ENCODE data around the gene NPR2.
A peak's percentile ranks its signal among the peaks of the same experiment; 100 is the strongest.

NPR2 gene

DNA sequence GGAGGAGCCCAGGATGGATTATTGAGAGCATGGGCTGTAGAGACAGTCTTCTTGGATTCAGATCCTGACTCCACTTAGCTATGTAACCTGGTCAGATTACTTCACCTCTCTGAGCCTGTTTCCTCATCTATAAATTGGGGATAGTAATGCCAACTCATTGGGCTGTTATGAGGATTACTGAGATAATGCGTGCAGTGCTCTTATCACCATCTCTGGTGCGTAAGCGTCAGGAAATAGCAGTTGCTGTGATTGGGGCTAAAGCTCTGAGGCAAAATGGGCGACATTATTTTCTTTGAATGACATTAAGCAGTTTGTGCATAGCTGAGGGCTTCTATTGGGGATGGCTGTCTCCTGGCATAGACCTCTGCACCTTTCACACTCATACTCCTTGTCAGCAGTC is 36.3 kb upstream of the NPR2 start:
- Histone ChIP-seq H2AFZ (ENCODE audit: low read depth, low read length) (no peak overlapping the region), H3K4me2 (ENCODE audit: insufficient read depth, low read length) (peak overlapping the region; percentile 94), H4K20me1 (ENCODE audit: insufficient read depth, low read length) (no peaks in the 10 kb centered on the region), H3K79me2 (ENCODE audit: insufficient read depth, low read length) (peaks cover 33% of the 10 kb centered on the region), H3K9ac (ENCODE audit: low read depth, low read length) (peak overlapping the region; percentile 83; the same call in 1 of the 2 replicates), H3K27me3 (ENCODE audit: insufficient read depth, low read length, poor library complexity) (no peaks in the 10 kb centered on the region), H3K4me3 (ENCODE audit: low read depth in 1 of 2, low read length in 2 of 2) (no peak overlapping the region), H3K9me3 (ENCODE audit: insufficient read depth, low read length, severe bottlenecking) (no peaks in the 10 kb centered on the region), H3K4me1 (ENCODE audit: insufficient read depth, low read length) (peaks cover 41% of the 10 kb centered on the region), H3K36me3 (ENCODE audit: insufficient read depth, low read length) (peaks cover 11% of the 10 kb centered on the region), H3K27ac (ENCODE audit: low read length) (peak overlapping the region; percentile 76; the same call in 1 of the 2 replicates)
- ATAC-seq (ENCODE audit: insufficient read depth, low read depth): no peak
- no peak for DNase-seq
- no peak for TF ChIP-seq EZH2 (IDR thresholded peaks at IDR 0.05; ENCODE audit: borderline replicate concordance, low read depth, low read length, severe bottlenecking)
- TF ChIP-seq, protein P1, sequence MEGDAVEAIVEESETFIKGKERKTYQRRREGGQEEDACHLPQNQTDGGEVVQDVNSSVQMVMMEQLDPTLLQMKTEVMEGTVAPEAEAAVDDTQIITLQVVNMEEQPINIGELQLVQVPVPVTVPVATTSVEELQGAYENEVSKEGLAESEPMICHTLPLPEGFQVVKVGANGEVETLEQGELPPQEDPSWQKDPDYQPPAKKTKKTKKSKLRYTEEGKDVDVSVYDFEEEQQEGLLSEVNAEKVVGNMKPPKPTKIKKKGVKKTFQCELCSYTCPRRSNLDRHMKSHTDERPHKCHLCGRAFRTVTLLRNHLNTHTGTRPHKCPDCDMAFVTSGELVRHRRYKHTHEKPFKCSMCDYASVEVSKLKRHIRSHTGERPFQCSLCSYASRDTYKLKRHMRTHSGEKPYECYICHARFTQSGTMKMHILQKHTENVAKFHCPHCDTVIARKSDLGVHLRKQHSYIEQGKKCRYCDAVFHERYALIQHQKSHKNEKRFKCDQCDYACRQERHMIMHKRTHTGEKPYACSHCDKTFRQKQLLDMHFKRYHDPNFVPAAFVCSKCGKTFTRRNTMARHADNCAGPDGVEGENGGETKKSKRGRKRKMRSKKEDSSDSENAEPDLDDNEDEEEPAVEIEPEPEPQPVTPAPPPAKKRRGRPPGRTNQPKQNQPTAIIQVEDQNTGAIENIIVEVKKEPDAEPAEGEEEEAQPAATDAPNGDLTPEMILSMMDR (IDR thresholded peaks at IDR 0.05; ENCODE audit: borderline replicate concordance, extremely low read depth, low read length, poor library complexity, severe bottlenecking): no peak

DNA sequence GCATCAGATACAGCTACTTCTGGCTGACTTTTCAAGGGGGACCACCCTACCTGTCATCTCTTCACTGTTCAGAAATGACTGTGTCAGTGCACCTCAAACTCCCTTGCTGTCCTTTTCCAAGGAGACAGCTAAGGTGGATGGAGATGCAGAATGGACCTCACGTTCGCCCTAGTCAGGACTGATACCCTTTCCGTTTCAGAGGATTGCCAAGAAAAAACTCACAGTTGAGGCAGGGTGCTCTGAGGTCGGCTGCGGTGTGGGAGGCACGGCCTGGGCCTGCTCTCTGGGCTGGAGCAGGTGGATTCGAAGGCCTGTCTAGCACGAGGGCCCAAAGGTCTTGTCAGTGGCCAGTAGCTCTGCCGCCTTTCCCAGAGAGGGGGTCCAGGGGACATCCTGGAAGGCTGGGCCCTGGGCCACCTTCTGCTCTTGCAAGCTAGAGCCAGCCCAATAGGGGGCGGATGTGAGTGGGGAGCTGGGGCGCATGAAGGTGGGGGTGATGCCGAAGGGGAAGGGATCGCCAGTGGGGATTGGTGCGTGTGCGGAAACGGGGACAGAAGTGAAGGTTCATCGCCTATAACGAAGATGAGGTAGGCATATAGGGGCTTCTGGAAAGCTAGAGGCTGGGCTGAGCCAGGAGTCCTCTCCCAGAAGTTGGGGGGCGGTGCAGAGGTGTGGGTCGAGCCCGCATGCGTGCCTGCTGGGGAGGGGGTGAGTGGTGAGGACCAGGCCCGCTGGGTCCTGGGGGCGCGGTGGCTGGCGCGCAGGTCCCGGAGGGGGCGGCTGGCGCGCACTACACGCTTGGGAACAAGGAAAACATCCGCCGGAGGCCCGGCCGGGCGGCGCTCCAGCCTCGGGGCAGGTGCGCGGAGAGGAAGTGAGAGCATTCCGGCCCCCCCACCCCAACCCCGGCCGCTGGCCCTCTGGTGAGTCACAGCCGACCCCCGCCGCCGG is 34.8 kb upstream of the NPR2 start:
- H4K20me1 ChIP-seq (ENCODE audit: insufficient read depth, low read length): peaks cover 4% of the 10 kb centered on the region; the same call in 1 of the 2 replicates
- peak overlapping the region; percentile 83 for H3K9ac ChIP-seq (ENCODE audit: low read depth, low read length)
- H2AFZ ChIP-seq (ENCODE audit: low read depth, low read length): peak overlapping the region; percentile 91
- H3K79me2 ChIP-seq (ENCODE audit: insufficient read depth, low read length): peaks cover 46% of the 10 kb centered on the region
- peak overlapping the region; percentile 76 for H3K27ac ChIP-seq (ENCODE audit: low read length)
- peak overlapping the region; percentile 69 to 76 for H3K4me3 ChIP-seq (ENCODE audit: low read depth in 1 of 2, low read length in 2 of 2)
- H3K4me1 ChIP-seq (ENCODE audit: insufficient read depth, low read length): peaks cover 34% of the 10 kb centered on the region
- peak overlapping the region; percentile 94 for H3K4me2 ChIP-seq (ENCODE audit: insufficient read depth, low read length)
- no peaks in the 10 kb centered on the region for H3K27me3 ChIP-seq (ENCODE audit: insufficient read depth, low read length, poor library complexity)
- peaks cover 15% of the 10 kb centered on the region for H3K36me3 ChIP-seq (ENCODE audit: insufficient read depth, low read length)
- TF ChIP-seq, protein P1 (IDR thresholded peaks at IDR 0.05; ENCODE audit: borderline replicate concordance, extremely low read depth, low read length, poor library complexity, severe bottlenecking): peak; percentile 83
- no peak for TF ChIP-seq EZH2 (IDR thresholded peaks at IDR 0.05; ENCODE audit: borderline replicate concordance, low read depth, low read length, severe bottlenecking)
- DNase-seq (peak; percentile 79), ATAC-seq (ENCODE audit: insufficient read depth, low read depth) (peak; percentile 84)
- H3K9me3 ChIP-seq (ENCODE audit: insufficient read depth, low read length, severe bottlenecking): no peaks in the 10 kb centered on the region

DNA sequence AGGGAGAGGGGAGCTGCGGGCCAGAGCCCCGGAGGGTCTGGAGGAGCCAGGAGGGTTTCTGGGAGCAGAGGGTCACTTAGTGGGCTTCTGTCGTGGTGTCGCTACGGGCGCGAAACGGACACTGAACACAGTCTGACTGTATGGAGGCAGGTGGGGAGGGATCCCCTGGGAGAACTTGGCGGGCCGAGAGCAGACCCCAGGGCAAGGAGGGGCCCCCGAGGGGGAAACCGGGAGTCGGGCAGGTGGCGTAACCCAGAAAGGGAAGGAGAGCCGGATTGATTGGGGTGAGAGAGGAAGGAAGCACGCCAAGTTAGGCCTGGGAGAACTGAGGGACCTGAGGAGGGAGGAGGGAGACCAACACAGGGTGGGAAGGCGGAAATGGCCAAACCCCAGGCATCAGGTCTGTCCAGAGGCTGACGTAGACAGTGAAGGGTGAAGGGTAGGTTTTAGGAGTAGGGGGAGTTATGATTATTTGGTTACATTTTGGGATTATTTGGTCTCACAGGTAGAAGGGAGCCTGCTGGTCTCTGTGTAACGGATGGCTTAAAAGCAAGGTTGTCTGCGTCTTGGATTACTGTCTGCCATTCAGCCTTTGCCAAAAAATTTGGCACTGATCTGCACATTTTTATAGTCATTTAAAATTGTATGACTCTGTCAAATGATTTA is 34.0 kb upstream of the NPR2 start:
- TF ChIP-seq, protein P1 (IDR thresholded peaks at IDR 0.05; ENCODE audit: borderline replicate concordance, extremely low read depth, low read length, poor library complexity, severe bottlenecking): no peak
- no peak for TF ChIP-seq EZH2 (IDR thresholded peaks at IDR 0.05; ENCODE audit: borderline replicate concordance, low read depth, low read length, severe bottlenecking)
- H3K4me1 ChIP-seq (ENCODE audit: insufficient read depth, low read length): peaks cover 34% of the 10 kb centered on the region
- H2AFZ ChIP-seq (ENCODE audit: low read depth, low read length): peak overlapping the region; percentile 91
- peak overlapping the region; percentile 94 for H3K4me2 ChIP-seq (ENCODE audit: insufficient read depth, low read length)
- H4K20me1 ChIP-seq (ENCODE audit: insufficient read depth, low read length): peaks cover 4% of the 10 kb centered on the region; the same call in 1 of the 2 replicates
- DNase-seq (peak; percentile 34), ATAC-seq (ENCODE audit: insufficient read depth, low read depth) (peak; percentile 44; the same call in 2 of the 3 replicates)
- no peaks in the 10 kb centered on the region for H3K27me3 ChIP-seq (ENCODE audit: insufficient read depth, low read length, poor library complexity)
- peak overlapping the region; percentile 69 to 76 for H3K4me3 ChIP-seq (ENCODE audit: low read depth in 1 of 2, low read length in 2 of 2)
- H3K79me2 ChIP-seq (ENCODE audit: insufficient read depth, low read length): peaks cover 51% of the 10 kb centered on the region
- H3K36me3 ChIP-seq (ENCODE audit: insufficient read depth, low read length): peaks cover 12% of the 10 kb centered on the region
- peak overlapping the region; percentile 76 for H3K27ac ChIP-seq (ENCODE audit: low read length)
- no peaks in the 10 kb centered on the region for H3K9me3 ChIP-seq (ENCODE audit: insufficient read depth, low read length, severe bottlenecking)
- H3K9ac ChIP-seq (ENCODE audit: low read depth, low read length): peak overlapping the region; percentile 83

All from DND-41 (cell line).